ENCODE data around the gene KIF7. TPM values are rescaled to one million over a fixed set of nuclear protein-coding genes. Genes with fewer than 3 reads are reported as not detected.

The KIF7 gene
- total RNA-seq, 2 donors from 2014 or later = 2.9 to 7.6 TPM

DNA sequence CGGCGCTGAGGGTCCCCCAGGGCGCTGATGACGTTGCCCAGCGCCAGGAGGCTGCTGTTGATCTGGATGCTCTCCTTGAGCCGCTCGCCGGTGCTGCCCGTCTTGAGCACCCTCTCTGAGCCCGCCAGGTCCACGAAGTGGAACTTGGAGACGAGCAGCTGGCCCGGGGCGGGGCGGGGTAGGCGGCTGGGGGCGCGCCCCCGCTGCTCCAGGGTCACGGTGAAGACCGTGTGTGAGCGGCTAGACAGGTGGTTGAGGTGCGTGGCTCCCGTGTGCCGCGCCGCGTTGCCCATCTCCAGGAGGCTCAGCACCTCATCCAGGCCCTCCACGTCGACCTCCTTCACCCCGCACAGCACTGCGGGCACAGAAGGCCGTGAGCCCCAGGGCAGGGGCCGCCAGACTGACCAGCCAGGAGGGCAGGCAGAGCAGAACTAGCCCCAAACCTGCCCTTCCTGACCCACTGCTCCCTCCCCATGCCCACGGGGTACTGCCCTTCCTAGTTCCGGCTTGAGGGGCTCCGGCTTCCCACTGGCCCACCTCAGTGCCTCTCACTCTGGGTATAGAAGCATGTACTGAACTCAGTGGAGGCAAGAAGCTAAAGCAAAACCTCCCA lies 6.1 kb downstream of the KIF7 start:
- no peaks in the 10 kb centered on the region for H3K27me3 ChIP-seq
- H3K36me3 ChIP-seq = no peaks in the 10 kb centered on the region
- H3K4me3 ChIP-seq = no peak overlapping the region
- H3K4me1 ChIP-seq = peaks cover 0 to 4% of the 10 kb centered on the region in 2 donors
- H3K27ac ChIP-seq = no peak overlapping the region
- TF ChIP-seq, protein P1, sequence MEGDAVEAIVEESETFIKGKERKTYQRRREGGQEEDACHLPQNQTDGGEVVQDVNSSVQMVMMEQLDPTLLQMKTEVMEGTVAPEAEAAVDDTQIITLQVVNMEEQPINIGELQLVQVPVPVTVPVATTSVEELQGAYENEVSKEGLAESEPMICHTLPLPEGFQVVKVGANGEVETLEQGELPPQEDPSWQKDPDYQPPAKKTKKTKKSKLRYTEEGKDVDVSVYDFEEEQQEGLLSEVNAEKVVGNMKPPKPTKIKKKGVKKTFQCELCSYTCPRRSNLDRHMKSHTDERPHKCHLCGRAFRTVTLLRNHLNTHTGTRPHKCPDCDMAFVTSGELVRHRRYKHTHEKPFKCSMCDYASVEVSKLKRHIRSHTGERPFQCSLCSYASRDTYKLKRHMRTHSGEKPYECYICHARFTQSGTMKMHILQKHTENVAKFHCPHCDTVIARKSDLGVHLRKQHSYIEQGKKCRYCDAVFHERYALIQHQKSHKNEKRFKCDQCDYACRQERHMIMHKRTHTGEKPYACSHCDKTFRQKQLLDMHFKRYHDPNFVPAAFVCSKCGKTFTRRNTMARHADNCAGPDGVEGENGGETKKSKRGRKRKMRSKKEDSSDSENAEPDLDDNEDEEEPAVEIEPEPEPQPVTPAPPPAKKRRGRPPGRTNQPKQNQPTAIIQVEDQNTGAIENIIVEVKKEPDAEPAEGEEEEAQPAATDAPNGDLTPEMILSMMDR (IDR thresholded peaks at IDR 0.05) = no peak
- H3K9me3 ChIP-seq = no peaks in the 10 kb centered on the region
- no peak for DNase-seq (ENCODE audit: low spot score)

DNA sequence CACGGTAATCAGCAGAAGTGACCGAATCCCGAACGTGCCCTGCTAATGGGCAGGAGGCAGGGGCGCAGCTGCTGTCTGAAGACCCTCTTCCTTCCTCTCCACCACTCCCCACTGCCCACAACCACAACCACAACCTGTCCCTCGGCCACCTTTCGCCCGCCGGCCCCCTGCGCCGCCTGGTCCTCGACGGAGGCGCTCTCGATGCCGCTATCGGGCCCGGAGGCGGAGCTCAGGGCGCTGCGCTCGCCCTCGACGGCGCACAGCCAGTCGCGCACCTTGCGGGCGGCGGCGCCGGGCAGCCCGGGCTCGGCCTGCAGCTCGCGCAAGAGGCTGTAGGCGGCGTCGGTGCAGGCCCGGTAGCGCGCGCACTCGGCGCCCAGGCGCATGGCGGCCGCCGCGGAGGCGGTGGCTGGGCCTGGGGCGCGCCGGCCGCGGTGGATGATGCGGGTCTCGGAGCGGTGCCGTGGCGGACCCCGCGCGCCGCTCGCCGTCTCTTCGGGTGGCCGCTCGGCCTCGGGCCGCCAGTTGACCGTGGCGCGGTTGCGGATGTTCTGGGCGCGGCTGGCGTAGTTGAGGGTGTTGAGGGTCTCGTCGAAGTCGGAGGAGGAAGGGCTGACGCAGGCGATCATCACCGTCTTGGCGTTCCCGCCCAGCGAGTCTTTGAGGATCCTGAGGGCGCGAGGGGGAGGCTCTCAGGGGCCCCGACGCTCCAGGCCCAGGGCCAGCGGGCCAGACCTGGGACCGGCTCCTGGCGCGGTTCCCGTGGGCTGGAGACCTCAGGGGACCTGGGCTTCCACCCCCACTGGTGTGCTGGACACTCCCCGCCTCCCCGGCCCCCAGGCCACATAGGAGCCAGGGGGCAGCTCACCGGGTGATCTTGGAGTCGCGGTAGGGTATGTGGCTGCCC lies 6.9 kb downstream of the KIF7 start:
- H3K27me3 ChIP-seq = no peaks in the 10 kb centered on the region
- no peak overlapping the region for H3K4me3 ChIP-seq
- TF ChIP-seq, protein P1 (IDR thresholded peaks at IDR 0.05) = no peak
- no peaks in the 10 kb centered on the region for H3K36me3 ChIP-seq
- no peak for DNase-seq (ENCODE audit: low spot score)
- no peaks in the 10 kb centered on the region for H3K9me3 ChIP-seq
- H3K4me1 ChIP-seq = peaks cover 0 to 4% of the 10 kb centered on the region in 2 donors
- H3K27ac ChIP-seq = no peak overlapping the region

DNA sequence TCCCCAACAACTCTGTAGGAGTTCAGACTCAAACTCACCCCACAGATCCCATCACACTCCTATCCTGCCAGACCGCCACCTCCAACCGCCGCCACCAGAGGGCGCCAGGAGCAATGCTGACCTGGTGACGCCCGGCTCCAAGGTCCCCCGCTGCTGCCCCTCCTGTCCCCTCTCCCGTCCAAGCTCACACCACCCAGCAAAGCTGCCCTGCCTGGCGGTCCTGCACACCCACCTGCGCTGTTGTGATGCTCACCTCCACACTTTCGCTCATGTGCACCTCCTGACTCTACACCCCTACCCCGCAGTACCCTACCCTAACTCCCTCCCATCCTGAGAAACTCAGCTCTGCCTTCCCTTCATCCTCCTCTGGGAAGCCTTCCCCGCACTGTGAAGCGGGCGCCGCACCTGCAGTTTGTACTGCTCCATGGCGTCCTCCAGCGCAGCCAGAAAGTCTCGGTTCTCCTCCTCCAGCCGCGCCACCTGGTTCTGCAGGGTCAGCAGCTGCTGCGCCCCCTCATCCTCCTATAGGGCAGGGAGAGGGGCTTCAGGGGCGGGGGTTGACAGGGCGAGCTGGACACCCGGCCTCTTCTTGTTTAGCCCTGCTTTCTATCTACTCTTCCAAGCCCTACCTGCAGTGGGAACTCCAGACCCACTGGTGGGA lies 7.9 kb downstream of the KIF7 start:
- H3K36me3 ChIP-seq = no peaks in the 10 kb centered on the region
- no peak overlapping the region for H3K4me3 ChIP-seq
- no peaks in the 10 kb centered on the region for H3K9me3 ChIP-seq

DNA sequence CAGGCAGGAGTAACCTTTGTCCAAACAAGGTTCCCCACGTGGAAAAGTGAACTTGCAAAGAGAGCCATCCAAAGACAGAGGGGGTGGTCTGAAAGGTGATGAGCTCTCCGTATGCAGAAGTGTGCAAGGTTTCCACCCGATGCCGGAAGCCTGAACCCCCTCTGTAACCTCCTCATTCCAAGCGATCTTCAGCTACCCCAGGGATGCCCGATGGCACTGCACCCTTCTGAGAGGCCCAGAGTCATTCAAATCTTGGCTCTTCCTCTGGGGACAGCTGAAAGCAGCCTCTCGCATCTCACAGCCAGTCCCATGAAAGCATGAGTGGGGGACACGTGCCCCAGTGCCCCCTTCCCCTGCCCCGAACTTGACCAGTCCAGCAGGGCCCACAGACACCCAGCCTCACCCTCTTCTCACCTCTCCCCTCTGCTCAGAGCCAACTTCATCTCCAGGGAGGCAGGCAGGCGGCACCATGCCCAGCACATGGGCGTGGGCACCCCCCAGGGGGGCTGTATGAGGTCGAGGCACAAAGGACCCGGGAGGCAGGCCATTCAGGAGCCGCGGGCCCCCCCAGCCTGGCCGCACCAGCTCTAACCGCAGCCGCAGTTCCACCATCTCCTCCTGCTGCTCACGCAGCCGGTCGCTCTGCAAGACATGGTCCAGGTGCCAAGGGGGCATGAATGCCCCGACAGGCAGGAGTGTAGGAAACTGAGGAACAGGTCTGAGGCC lies 8.7 kb downstream of the KIF7 start:
- H3K4me3 ChIP-seq = no peak overlapping the region
- no peaks in the 10 kb centered on the region for H3K27me3 ChIP-seq
- no peaks in the 10 kb centered on the region for H3K36me3 ChIP-seq
- H3K27ac ChIP-seq = no peak overlapping the region
- H3K9me3 ChIP-seq = no peaks in the 10 kb centered on the region
- TF ChIP-seq, protein P1 (IDR thresholded peaks at IDR 0.05) = no peak
- peaks cover 0 to 4% of the 10 kb centered on the region in 2 donors for H3K4me1 ChIP-seq
- DNase-seq (ENCODE audit: low spot score) = no peak

More for the DNA sequence above, 7.9 kb downstream of the KIF7 start:
- Histone ChIP-seq H3K27me3 (no peaks in the 10 kb centered on the region), H3K27ac (no peak overlapping the region), H3K4me1 (peaks cover 0 to 4% of the 10 kb centered on the region in 2 donors)
- DNase-seq (ENCODE audit: low spot score) = peak; percentile 79
- TF ChIP-seq, protein P1 (IDR thresholded peaks at IDR 0.05) = peak; percentile 88 to 91

DNA sequence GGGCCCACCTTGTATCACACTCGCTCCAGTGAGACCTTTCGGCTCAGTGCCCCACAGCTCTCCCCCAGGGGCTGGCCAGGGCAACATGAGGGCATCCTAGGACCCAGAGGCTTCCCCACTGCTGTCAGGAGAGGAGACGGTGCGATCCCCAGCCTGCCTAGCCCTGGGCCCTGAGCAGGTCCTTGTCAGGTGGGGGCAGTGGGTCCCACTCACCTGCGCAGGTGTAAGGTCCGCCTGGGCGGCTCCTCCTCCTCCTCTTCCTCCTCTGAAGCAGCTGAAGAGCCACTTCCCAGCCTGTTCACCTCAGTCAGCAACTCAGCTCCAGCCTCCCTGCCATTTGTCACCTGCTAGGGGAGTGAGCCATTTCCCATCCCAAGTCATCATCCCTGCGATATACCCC lies 9.6 kb downstream of the KIF7 start:
- H3K9me3 ChIP-seq = no peaks in the 10 kb centered on the region
- no peaks in the 10 kb centered on the region for H3K27me3 ChIP-seq
- peaks cover 0 to 4% of the 10 kb centered on the region in 2 donors for H3K4me1 ChIP-seq
- TF ChIP-seq, protein P1 (IDR thresholded peaks at IDR 0.05) = no peak
- H3K36me3 ChIP-seq = no peaks in the 10 kb centered on the region
- no peak for DNase-seq (ENCODE audit: low spot score)
- no peak overlapping the region for H3K4me3 ChIP-seq
- H3K27ac ChIP-seq = no peak overlapping the region

All from right atrium auricular region (tissue), 2 donors.